Gastrocnemius medialis (tissue), 4 donors: ENCODE results near the gene CA6. TPM values are rescaled to one million over a fixed set of nuclear protein-coding genes. Genes with fewer than 3 reads are reported as not detected.
A peak's percentile ranks its signal among the peaks of the same experiment; 100 is the strongest.

Experiments used
- ATAC-seq, 2 donors: fragments of 150-250 bp; one replicate each; pipeline ENCODE4 v1.9.1; 2016
- DNase-seq, 2 donors: peaks; one replicate each; pipeline ENCODE4 v3.0.0-alpha.2; 2019
- H3K27ac ChIP-seq, 4 donors: fragments of 200-600 bp; sonication (generic); 1 replicate in 1 of 4; 2 replicates in 3 of 4; pipeline ENCODE4 v1.5.1; 2016 to 2018; ENCODE audit warnings: mild to moderate bottlenecking in 2 of 4, moderate library complexity in 1 of 4
- H3K27me3 ChIP-seq, 3 donors: fragments of 200-600 bp; sonication (generic) in 2 of 3; 1 replicate in 1 of 3; 2 replicates in 2 of 3; pipeline versions ENCODE4 v1.5.1 to v1.6.0; 2016 to 2019; ENCODE audit warnings: mild to moderate bottlenecking in 1 of 3, moderate library complexity in 1 of 3
- H3K36me3 ChIP-seq, 2 donors: fragments of 200-600 bp; sonication (generic) in 1 of 2; one replicate each; pipeline ENCODE4 v1.5.1; 2017 to 2018
- H3K4me1 ChIP-seq, 2 donors: fragments of 200-600 bp; sonication (generic) in 1 of 2; one replicate each; pipeline ENCODE4 v1.5.1; 2016 to 2017; ENCODE audit warnings: mild to moderate bottlenecking in 2 of 2
- H3K4me3 ChIP-seq, 4 donors: fragments of 200-600 bp; sonication (generic) in 3 of 4; 1 replicate in 1 of 4; 2 replicates in 3 of 4; pipeline ENCODE4 v1.5.1; 2016 to 2019; ENCODE audit warnings: mild to moderate bottlenecking in 2 of 4
- H3K9me3 ChIP-seq, 3 donors: fragments of 200-600 bp; sonication (generic) in 2 of 3; 1 replicate in 1 of 3; 2 replicates in 2 of 3; pipeline ENCODE4 v1.5.1; 2016 to 2019
- POLR2A ChIP-seq, 2 donors: fragments of 450-650 bp; IDR thresholded peaks; one replicate each; pipeline ENCODE4 v1.6.1; 2017; ENCODE audit warnings: antibody characterized with exemption in 2 of 2, mild to moderate bottlenecking in 2 of 2, moderate library complexity in 2 of 2
- in situ Hi-C, 4 donors: fragments of 200-750 bp; cut with MboI; loops; one replicate each; pipeline versions ENCODE4 v1.15.0 to v1.8.0; 2017; ENCODE audit warnings: low sequenced_read_pairs in 4 of 4
- intact Hi-C: fragments of 100-400 bp; cut with DNase I; formaldehyde crosslinking; loops from one replicate; pipeline ENCODE4 v1.15.1; 2023; ENCODE audit warnings: low total_unique reads
- total RNA-seq, 4 donors: library from RNA; depleted of rRNA; stranded (reverse); fragments of >200 nt; gene quantifications; one replicate each; pipeline versions ENCODE4 v1.1.0 to v1.2.3, GENCODE V29; 2016
- TF ChIP-seq, protein P1 (sequence below), 5 experiments: fragments of 450-650 bp in 3 of 5; fragments of 200-600 bp in 2 of 5; sonication (generic) in 2 of 5; IDR thresholded peaks in 4 of 5; conservative IDR thresholded peaks in 1 of 5; 1 replicate in 4 of 5; 2 replicates in 1 of 5; pipeline ENCODE4 v1.5.1; 2016 to 2019; ENCODE audit warnings: antibody characterized with exemption in 5 of 5, mild to moderate bottlenecking in 3 of 5, moderate library complexity in 3 of 5

CA6 gene
- total RNA-seq, 4 donors from 2014 or later: not detected

DNA sequence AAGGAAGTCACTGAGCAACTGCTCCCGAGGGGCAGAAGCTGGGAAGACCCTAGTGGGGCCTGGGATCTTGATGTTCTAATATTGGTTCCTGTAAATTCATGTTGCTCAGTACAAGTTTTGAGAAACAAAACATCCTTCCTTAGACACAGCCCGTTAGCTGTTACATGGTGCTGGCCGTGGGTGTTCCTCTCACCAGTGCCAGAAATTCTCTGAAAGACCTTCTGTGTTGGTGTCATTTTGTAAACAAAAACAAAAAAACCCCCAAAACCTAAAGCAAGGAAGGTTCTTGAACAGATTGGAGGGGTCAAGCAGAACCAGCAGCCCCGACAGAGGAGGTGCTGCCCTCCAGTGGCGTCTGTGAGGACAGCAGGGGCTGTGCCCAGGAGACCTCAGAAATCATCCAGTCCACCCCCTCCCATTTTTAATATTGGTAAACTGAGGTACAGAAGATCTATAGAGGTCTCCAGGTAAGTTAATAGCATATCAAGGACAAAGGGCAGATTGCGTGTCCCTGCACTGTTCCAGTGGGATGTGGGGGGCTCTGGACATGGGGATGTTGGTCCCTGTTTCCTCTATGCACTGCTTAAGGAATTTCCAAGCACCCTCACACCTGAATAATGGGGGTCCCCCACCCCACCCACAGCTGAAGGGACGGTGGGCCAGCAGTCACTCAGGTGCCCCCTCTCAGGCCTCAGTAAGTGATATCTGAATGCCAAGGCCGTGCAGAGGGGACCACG is 42.4 kb downstream of the CA6 start:
- H3K27ac ChIP-seq: no peak overlapping the region
- DNase-seq (peak; percentile 10 to 37), ATAC-seq (peak in 1 of 2 donors; percentile 55)
- no peaks in the 10 kb centered on the region for H3K36me3 ChIP-seq
- in situ Hi-C loops: loop anchor here in 3 of 4 donors (5.0 to 25.0 kb wide), 4 partner anchors 71 to 133 kb away; no protein-coding TSS in a partner anchor
- intact Hi-C loops: loop anchor here (1.0 to 5.0 kb wide), 3 partner anchors 70 to 171 kb away; partner anchors contain the start of gene RERE
- H3K4me1 ChIP-seq: peaks cover 3 to 5% of the 10 kb centered on the region in 2 donors
- no peak for TF ChIP-seq POLR2A (IDR thresholded peaks at IDR 0.05)
- TF ChIP-seq, protein P1, sequence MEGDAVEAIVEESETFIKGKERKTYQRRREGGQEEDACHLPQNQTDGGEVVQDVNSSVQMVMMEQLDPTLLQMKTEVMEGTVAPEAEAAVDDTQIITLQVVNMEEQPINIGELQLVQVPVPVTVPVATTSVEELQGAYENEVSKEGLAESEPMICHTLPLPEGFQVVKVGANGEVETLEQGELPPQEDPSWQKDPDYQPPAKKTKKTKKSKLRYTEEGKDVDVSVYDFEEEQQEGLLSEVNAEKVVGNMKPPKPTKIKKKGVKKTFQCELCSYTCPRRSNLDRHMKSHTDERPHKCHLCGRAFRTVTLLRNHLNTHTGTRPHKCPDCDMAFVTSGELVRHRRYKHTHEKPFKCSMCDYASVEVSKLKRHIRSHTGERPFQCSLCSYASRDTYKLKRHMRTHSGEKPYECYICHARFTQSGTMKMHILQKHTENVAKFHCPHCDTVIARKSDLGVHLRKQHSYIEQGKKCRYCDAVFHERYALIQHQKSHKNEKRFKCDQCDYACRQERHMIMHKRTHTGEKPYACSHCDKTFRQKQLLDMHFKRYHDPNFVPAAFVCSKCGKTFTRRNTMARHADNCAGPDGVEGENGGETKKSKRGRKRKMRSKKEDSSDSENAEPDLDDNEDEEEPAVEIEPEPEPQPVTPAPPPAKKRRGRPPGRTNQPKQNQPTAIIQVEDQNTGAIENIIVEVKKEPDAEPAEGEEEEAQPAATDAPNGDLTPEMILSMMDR (IDR thresholded peaks at IDR 0.05 in 4 of 5, conservative IDR thresholded peaks at IDR 0.05 in 1 of 5): peak; percentile 80 to 92 (median 89)
- H3K27me3 ChIP-seq: no peaks in the 10 kb centered on the region
- no peaks in the 10 kb centered on the region for H3K9me3 ChIP-seq
- no peak overlapping the region for H3K4me3 ChIP-seq

DNA sequence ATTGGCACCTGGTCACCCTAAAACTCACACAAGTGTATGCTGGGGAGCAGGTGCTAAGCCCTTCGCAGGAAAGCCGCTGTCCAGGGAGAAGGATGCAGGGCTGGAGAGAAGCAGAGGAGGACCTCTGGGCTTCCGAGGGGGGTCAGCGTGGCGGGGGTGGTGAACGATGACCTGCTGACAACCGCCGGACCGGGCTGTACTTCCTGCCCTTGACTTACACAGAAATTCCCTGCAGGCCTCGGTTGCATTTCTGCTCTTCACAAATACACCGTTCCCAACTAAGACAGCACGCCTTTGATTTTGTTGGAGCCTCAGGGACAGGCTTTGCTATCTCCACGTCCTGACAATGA is 42.9 kb downstream of the CA6 start:
- peaks cover 3 to 5% of the 10 kb centered on the region in 2 donors for H3K4me1 ChIP-seq
- no peaks in the 10 kb centered on the region for H3K36me3 ChIP-seq
- ATAC-seq: no peak
- TF ChIP-seq, protein P1 (IDR thresholded peaks at IDR 0.05 in 4 of 5, conservative IDR thresholded peaks at IDR 0.05 in 1 of 5): no peak
- no peak for TF ChIP-seq POLR2A (IDR thresholded peaks at IDR 0.05)
- H3K4me3 ChIP-seq: no peak overlapping the region
- H3K27ac ChIP-seq: no peak overlapping the region
- intact Hi-C loops: loop anchor here (1.0 to 5.0 kb wide), 3 partner anchors 70 to 171 kb away; partner anchors contain the start of gene RERE
- in situ Hi-C loops: loop anchor here in 3 of 4 donors (5.0 to 25.0 kb wide), 4 partner anchors 71 to 134 kb away; no protein-coding TSS in a partner anchor
- no peaks in the 10 kb centered on the region for H3K27me3 ChIP-seq
- DNase-seq: no peak
- no peaks in the 10 kb centered on the region for H3K9me3 ChIP-seq

DNA sequence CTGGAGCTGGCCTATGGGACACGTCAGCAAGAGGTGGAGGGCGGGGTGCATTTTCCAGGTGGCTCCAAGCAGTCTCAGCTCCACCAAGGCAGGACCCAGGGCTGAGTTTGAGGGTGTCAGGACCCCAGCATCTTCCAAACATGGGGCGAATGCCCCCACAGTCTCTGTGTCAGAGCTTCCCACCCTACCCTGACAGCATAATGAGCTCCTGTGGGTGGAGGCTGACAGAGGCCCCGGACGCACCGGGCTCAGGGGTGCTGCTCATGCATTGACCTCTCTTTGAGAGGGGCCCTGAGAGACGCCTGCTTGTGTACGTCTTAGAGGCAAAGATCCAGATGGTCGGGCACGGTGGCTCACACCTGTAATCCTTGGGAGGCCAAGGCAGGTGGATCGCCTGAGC is 43.4 kb downstream of the CA6 start:
- in situ Hi-C loops: loop anchor here in 3 of 4 donors (5.0 to 25.0 kb wide), 4 partner anchors 72 to 134 kb away; no protein-coding TSS in a partner anchor
- Histone ChIP-seq H3K4me3 (no peak overlapping the region), H3K27me3 (no peaks in the 10 kb centered on the region)

DNA sequence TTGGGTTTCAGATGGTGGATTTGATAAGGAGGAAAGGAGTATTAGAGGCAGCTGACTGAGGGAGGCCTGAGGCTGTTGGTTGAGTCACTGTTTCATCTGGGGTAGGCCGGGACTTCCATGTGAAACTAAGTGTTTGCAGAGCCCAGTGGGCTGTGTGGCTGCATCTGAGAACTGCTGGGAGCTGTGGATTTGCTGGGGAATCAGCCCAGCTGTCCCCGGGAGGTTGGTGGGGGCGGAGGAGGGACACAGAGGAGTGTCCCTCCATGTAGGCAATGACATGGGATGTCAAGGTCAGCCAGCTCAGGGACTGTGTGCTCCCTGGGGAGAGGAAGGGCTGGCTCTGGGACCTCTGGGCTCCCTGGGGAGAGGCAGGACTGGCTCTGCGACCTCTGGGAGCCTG is 44.2 kb downstream of the CA6 start:
- TF ChIP-seq, protein P1 (IDR thresholded peaks at IDR 0.05 in 4 of 5, conservative IDR thresholded peaks at IDR 0.05 in 1 of 5): no peak
- TF ChIP-seq POLR2A (IDR thresholded peaks at IDR 0.05): no peak
- in situ Hi-C loops (loop anchor here in 3 of 4 donors (5.0 to 25.0 kb wide), 4 partner anchors 73 to 135 kb away; no protein-coding TSS in a partner anchor), intact Hi-C loops (loop anchor here (5.0 kb wide), 2 partner anchors 133 to 173 kb away; partner anchors contain the start of gene RERE)
- Histone ChIP-seq H3K9me3 (no peaks in the 10 kb centered on the region), H3K27me3 (no peaks in the 10 kb centered on the region), H3K4me1 (peaks cover 3 to 5% of the 10 kb centered on the region in 2 donors), H3K27ac (no peak overlapping the region), H3K4me3 (no peak overlapping the region), H3K36me3 (no peaks in the 10 kb centered on the region)
- ATAC-seq (no peak), DNase-seq (no peak)

More for the DNA sequence above, 43.4 kb downstream of the CA6 start:
- no peak for TF ChIP-seq POLR2A (IDR thresholded peaks at IDR 0.05)
- TF ChIP-seq, protein P1 (IDR thresholded peaks at IDR 0.05 in 4 of 5, conservative IDR thresholded peaks at IDR 0.05 in 1 of 5): no peak
- H3K36me3 ChIP-seq: no peaks in the 10 kb centered on the region
- H3K4me1 ChIP-seq: peaks cover 3 to 5% of the 10 kb centered on the region in 2 donors
- no peak overlapping the region for H3K27ac ChIP-seq
- intact Hi-C loops: loop anchor here (5.0 kb wide), 2 partner anchors 132 to 172 kb away; partner anchors contain the start of gene RERE
- ATAC-seq (no peak), DNase-seq (no peak)
- H3K9me3 ChIP-seq: no peaks in the 10 kb centered on the region
